GM12873 (cell line): ENCODE measurements around the gene REV1.

ENCODE experiments used
- TF ChIP-seq, protein P1 (sequence below): IDR thresholded peaks from 2 replicates; pipeline ENCODE4 v1.5.1; 2012; ENCODE audit warnings: low read depth, mild to moderate bottlenecking, moderate library complexity, low read length, control low read depth; ENCODE audit not compliant: insufficient read depth; ENCODE audit errors: missing control alignments

REV1 gene

DNA sequence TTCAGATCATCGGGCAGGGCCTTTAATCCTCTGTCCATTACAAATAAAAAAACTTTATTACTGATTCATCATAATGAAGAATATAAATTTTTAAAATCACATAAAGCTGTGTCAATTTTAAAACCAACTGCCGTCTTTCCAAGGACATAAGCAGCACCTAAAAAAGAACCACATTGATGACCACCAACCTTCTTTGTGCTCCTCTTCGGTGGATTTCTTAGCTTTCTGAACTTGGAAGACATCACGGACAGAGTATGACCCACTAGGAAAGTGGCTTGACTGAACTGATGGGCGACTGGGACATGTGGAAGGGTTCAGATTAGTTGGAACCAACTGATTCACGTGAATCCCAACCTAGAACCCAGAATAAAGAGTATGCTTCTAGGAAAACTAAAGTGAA lies 83.7 kb downstream of the REV1 start:
- TF ChIP-seq, protein P1, sequence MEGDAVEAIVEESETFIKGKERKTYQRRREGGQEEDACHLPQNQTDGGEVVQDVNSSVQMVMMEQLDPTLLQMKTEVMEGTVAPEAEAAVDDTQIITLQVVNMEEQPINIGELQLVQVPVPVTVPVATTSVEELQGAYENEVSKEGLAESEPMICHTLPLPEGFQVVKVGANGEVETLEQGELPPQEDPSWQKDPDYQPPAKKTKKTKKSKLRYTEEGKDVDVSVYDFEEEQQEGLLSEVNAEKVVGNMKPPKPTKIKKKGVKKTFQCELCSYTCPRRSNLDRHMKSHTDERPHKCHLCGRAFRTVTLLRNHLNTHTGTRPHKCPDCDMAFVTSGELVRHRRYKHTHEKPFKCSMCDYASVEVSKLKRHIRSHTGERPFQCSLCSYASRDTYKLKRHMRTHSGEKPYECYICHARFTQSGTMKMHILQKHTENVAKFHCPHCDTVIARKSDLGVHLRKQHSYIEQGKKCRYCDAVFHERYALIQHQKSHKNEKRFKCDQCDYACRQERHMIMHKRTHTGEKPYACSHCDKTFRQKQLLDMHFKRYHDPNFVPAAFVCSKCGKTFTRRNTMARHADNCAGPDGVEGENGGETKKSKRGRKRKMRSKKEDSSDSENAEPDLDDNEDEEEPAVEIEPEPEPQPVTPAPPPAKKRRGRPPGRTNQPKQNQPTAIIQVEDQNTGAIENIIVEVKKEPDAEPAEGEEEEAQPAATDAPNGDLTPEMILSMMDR: no peak

DNA sequence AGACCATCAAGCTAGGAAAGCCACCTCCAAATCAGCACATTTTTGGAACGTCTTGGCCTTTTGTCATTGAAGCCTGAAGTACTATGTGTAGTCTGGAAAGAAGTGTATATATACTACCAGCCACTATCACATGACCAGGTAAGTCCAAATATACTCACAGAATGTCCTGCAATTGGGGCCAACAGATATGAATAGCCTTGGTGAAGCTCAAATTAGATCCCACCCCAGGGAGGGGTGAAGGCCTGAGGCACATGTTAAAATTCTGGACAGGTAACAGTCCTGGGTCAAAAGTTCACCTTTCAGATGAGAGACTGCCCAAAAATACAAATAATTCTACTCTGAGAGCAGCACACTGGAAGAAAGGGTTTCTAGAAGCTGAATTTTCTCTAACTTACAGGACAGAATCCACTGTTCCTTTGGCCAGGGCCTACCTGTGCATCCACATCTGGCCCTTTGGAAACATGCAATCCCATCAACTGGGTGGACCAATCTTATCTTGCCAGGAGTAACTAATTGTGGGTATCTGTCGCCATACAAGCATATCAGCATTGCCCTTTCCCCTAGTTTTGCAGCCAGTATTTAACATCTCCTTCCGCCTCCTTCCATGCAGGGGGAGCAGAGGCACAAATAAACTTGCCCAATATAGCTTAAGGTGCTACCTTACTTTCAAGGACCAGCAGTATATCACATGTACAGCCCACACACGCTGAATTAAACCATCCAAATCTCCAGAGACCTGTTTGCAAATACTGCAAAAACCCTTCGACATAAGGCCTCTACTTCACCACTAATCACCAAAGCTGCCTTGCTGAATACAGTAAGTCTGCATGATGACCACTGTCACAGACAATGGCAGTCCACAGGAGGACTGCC lies 84.8 kb downstream of the REV1 start:
- TF ChIP-seq, protein P1: no peak

DNA sequence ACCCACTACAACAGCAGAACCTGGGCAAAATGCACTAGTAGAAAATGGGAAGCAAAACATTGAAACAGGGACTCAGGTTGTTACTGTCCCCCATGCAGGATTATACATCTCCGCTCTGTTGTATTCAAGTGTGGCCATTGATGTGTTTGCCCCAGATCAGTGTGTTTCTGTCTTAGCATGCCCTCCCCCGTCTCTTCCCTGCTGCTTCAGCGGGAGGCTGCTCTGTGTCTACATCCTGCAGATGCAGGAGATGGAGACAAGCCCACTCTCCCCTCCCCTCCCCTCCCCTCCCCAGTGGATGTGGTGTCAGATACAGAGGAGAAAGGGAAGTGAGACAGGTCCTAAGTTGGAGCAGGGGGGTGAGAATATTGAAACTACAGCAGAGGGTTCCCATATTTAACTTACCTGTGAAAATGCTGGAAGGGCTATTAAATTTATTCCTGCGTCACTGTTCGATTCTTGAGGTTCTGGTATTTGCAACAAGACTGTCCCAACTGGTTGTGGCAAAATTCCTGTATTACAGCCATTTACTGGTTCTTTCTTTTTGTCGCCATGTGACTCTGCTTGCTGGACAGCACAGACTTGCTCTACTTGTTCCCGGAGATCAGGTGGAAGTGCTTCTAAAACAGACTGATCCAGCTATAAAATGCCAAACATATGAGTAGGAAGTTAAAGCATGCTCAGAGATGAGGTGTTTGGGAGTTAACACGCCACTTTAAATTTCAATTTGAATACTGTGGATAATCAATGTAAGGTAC lies 85.6 kb downstream of the REV1 start:
- TF ChIP-seq, protein P1: no peak

DNA sequence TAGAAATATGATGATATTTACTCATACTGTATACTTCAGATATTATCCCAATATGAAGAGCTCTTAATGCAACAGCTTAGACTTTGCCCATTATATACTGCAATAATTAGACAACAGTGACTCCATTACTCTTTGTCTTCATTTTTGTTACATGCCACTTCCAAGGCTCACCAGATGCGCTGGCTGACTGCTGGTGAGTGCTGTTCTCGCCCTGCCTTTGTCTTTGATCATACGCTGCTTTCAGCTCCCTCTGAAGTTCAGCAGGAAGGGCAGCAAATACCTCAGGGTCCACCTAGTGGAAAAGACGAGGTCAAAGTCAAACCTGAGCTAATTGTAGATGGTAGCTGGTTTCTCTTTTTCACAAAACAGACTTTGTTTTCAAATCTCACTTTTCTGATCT lies 86.3 kb downstream of the REV1 start:
- TF ChIP-seq, protein P1: no peak

DNA sequence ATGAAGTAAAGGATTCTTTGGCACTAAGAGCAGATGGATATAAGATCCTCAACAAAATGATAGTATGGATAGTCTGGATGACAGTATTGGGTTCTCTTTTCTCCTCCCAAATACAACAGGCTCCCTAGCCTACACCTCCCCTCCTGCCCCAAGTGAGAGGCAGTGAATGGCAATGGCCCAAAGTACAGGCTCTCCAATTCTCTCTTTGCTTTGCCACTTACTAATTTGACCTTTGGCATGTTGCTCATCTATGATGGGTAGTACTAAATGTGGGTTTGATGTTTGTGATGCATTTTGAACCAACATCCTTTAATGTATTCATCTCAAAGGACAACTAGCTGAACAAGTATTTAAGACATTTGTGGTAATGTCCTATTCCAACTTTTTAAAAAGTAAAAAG lies 86.7 kb downstream of the REV1 start:
- TF ChIP-seq, protein P1: no peak

DNA sequence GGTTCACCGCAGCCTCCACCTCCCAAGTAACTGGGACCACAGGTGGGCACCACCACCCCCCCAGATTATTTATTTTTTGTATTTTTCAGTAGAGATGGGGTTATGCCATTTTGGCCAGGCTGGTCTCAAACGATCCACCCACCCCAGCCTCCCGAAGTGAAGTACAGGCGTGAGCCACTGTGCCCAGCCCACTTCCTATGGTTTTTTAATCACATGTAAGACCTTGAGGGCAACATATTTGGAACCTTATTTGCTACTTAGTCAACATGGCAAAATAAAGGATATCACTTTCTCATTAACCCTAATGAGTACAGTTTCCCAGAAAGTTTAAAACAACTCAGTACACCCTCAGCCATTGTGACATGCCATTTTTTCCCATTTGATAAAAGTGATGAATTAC lies 88.0 kb downstream of the REV1 start:
- TF ChIP-seq, protein P1: no peak

DNA sequence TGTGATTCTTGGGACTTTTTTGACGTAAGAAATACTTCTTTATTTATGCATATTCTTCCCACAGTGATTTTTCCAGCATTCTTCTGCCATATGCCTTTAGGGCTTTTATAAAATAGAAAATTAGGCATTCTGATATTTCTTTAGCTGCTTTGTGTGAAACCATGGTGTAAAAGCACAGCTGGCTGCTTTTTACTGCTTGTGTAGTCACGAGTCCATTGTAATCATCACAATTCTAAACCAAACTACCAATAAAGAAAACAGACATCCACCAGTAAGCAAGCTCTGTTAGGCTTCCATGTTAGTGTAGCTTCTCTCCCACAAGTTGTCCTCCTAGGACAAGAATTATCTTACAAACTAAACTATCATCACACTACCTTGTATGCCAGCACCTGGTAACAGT lies 90.0 kb downstream of the REV1 start:
- TF ChIP-seq, protein P1: no peak
